ENCODE data around the gene RPS14.

The RPS14 gene

GRCh38 chr5:150412319-150413175, 37.0 kb downstream of the RPS14 start, which contains the start of gene CD74:
Gene CD74, minus strand, starts transcription at chr5:150412910. Its CDS starts 161 bp downstream, at chr5:150412749.
- Histone ChIP-seq H3K36me3 (ENCODE audit: control insufficient read depth in 1 of 2, insufficient read depth in 2 of 2, low read length in 2 of 2) (no peaks in the 10 kb centered on the region), H3K4me2 (ENCODE audit: low read length) (peak within 1 kb of the TSS; percentile 57), H2BK5ac (ENCODE audit: low read depth, low read length, poor library complexity) (no peak within 1 kb of the TSS), H3K9me3 (ENCODE audit: insufficient read depth, low read depth, low read length) (no peaks in the 10 kb centered on the region), H4K8ac (ENCODE audit: low read depth, low read length) (no peak within 1 kb of the TSS), H3K4me1 (ENCODE audit: control insufficient read depth in 1 of 2, insufficient read depth in 2 of 2, low read length in 2 of 2) (peaks cover 7 to 11% of the 10 kb centered on the region in 2 experiments), H3K23ac (ENCODE audit: low read length) (no peak within 1 kb of the TSS), H3K79me2 (ENCODE audit: control insufficient read depth, insufficient read depth, low read length, poor library complexity) (no peaks in the 10 kb centered on the region), H2AK5ac (ENCODE audit: low read length) (peak within 1 kb of the TSS; percentile 2), H4K12ac (ENCODE audit: low read depth, low read length) (peak within 1 kb of the TSS; percentile 17), H3K27me3 (ENCODE audit: insufficient read depth, low read length) (no peaks in the 10 kb centered on the region), H2AFZ (ENCODE audit: insufficient read depth, low read length, poor library complexity) (peak within 1 kb of the TSS; percentile 23), H2BK12ac (ENCODE audit: low read length) (peak within 1 kb of the TSS; percentile 12), H3K14ac (ENCODE audit: low read length) (no peak within 1 kb of the TSS), H3K27ac (ENCODE audit: low read depth, low read length) (peak within 1 kb of the TSS; percentile 2), H3K4me3 (ENCODE audit: low read depth, low read length) (no peak within 1 kb of the TSS), H3K4ac (ENCODE audit: low read depth, low read length) (no peak within 1 kb of the TSS), H4K91ac (ENCODE audit: low read depth, low read length) (no peak within 1 kb of the TSS), H3K79me1 (ENCODE audit: low read length) (peaks cover 3% of the 10 kb centered on the region), H2BK120ac (ENCODE audit: insufficient read depth, low read length, poor library complexity) (peak within 1 kb of the TSS; percentile 30), H3K9ac (ENCODE audit: low read length) (no peak within 1 kb of the TSS), H3K18ac (ENCODE audit: low read length) (no peak within 1 kb of the TSS)
- peak; percentile 42 to 50 for DNase-seq
- no CpG with 5 or more reads among the region's 20 CpGs for WGBS (ENCODE audit: extremely low coverage, insufficient coverage, insufficient read length)

DNA sequence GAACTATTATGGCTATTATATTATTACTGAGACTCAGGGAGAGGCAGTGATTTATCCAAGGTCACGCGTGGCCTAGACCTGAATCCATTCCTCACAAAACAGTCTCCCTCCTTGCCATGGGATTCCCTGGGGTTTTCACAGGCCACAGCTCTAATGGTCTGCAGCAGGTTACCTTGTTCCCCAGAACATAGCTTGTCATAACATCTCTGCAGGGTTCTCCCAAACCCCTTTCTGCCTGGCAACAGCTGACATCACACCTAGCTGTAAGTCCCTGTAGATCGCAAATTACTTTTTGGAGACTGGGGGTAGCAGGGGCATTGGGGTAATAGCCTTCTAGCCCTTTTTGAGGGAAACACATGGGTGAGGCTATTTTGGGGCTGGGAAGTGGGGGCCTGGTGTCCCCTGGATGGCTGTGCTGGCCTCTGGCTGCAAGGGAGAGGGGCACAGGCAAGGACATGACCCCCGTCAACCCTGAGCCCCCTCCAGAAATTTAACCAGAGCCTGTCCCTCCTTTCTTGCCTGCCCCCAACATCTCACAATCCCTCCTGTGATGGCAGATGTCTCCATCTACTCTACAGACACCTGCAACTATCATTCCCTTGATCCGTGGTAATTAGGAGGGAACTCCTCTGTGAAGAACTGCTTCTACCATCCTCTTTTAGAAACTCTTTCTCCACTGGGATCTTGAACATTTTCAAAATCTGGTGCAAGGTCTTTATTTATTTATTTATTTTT, 38.1 kb downstream of the RPS14 start:
- no peaks in the 10 kb centered on the region for H3K9me3 ChIP-seq (ENCODE audit: insufficient read depth, low read depth, low read length)
- WGBS (ENCODE audit: extremely low coverage, insufficient coverage, insufficient read length) = no CpG with 5 or more reads among the region's 5 CpGs

GRCh38 chr5:150410524-150411244, 38.9 kb downstream of the RPS14 start:
- no peak overlapping the region for H3K4ac ChIP-seq (ENCODE audit: low read depth, low read length)
- H2BK12ac ChIP-seq (ENCODE audit: low read length) = no peak overlapping the region
- H3K36me3 ChIP-seq (ENCODE audit: control insufficient read depth in 1 of 2, insufficient read depth in 2 of 2, low read length in 2 of 2) = no peaks in the 10 kb centered on the region
- H3K27ac ChIP-seq (ENCODE audit: low read depth, low read length) = no peak overlapping the region
- H3K27me3 ChIP-seq (ENCODE audit: insufficient read depth, low read length) = no peaks in the 10 kb centered on the region
- H3K18ac ChIP-seq (ENCODE audit: low read length) = no peak overlapping the region
- H3K9ac ChIP-seq (ENCODE audit: low read length) = no peak overlapping the region
- no peak overlapping the region for H4K91ac ChIP-seq (ENCODE audit: low read depth, low read length)
- H3K79me1 ChIP-seq (ENCODE audit: low read length) = peaks cover 3% of the 10 kb centered on the region
- no peak overlapping the region for H3K23ac ChIP-seq (ENCODE audit: low read length)
- H3K4me1 ChIP-seq (ENCODE audit: control insufficient read depth in 1 of 2, insufficient read depth in 2 of 2, low read length in 2 of 2) = peaks cover 7 to 11% of the 10 kb centered on the region in 2 experiments
- no peak overlapping the region for H2BK5ac ChIP-seq (ENCODE audit: low read depth, low read length, poor library complexity)
- peak; percentile 51 to 67 for DNase-seq
- no peak overlapping the region for H4K12ac ChIP-seq (ENCODE audit: low read depth, low read length)
- no peak overlapping the region for H3K14ac ChIP-seq (ENCODE audit: low read length)
- no peaks in the 10 kb centered on the region for H3K9me3 ChIP-seq (ENCODE audit: insufficient read depth, low read depth, low read length)
- H2AFZ ChIP-seq (ENCODE audit: insufficient read depth, low read length, poor library complexity) = no peak overlapping the region
- no peaks in the 10 kb centered on the region for H3K79me2 ChIP-seq (ENCODE audit: control insufficient read depth, insufficient read depth, low read length, poor library complexity)
- H4K8ac ChIP-seq (ENCODE audit: low read depth, low read length) = no peak overlapping the region
- H2BK120ac ChIP-seq (ENCODE audit: insufficient read depth, low read length, poor library complexity) = no peak overlapping the region
- no peak overlapping the region for H2AK5ac ChIP-seq (ENCODE audit: low read length)
- no peak overlapping the region for H3K4me3 ChIP-seq (ENCODE audit: low read depth, low read length)
- H3K4me2 ChIP-seq (ENCODE audit: low read length) = no peak overlapping the region
- no CpG with 5 or more reads among the region's 4 CpGs for WGBS (ENCODE audit: extremely low coverage, insufficient coverage, insufficient read length)

More for the DNA sequence above, 38.1 kb downstream of the RPS14 start:
- H4K12ac ChIP-seq (ENCODE audit: low read depth, low read length) = no peak overlapping the region
- H2BK12ac ChIP-seq (ENCODE audit: low read length) = no peak overlapping the region
- H4K91ac ChIP-seq (ENCODE audit: low read depth, low read length) = no peak overlapping the region
- H3K27ac ChIP-seq (ENCODE audit: low read depth, low read length) = no peak overlapping the region
- H3K4ac ChIP-seq (ENCODE audit: low read depth, low read length) = no peak overlapping the region
- peaks cover 3% of the 10 kb centered on the region for H3K79me1 ChIP-seq (ENCODE audit: low read length)
- H3K4me1 ChIP-seq (ENCODE audit: control insufficient read depth in 1 of 2, insufficient read depth in 2 of 2, low read length in 2 of 2) = peaks cover 7 to 11% of the 10 kb centered on the region in 2 experiments
- H2BK120ac ChIP-seq (ENCODE audit: insufficient read depth, low read length, poor library complexity) = no peak overlapping the region
- no peak for DNase-seq
- no peak overlapping the region for H3K23ac ChIP-seq (ENCODE audit: low read length)
- H2AFZ ChIP-seq (ENCODE audit: insufficient read depth, low read length, poor library complexity) = no peak overlapping the region
- H2AK5ac ChIP-seq (ENCODE audit: low read length) = no peak overlapping the region
- H3K27me3 ChIP-seq (ENCODE audit: insufficient read depth, low read length) = no peaks in the 10 kb centered on the region
- no peak overlapping the region for H3K4me3 ChIP-seq (ENCODE audit: low read depth, low read length)
- H3K14ac ChIP-seq (ENCODE audit: low read length) = no peak overlapping the region
- no peak overlapping the region for H4K8ac ChIP-seq (ENCODE audit: low read depth, low read length)
- H3K79me2 ChIP-seq (ENCODE audit: control insufficient read depth, insufficient read depth, low read length, poor library complexity) = no peaks in the 10 kb centered on the region
- no peak overlapping the region for H2BK5ac ChIP-seq (ENCODE audit: low read depth, low read length, poor library complexity)
- no peak overlapping the region for H3K4me2 ChIP-seq (ENCODE audit: low read length)
- H3K9ac ChIP-seq (ENCODE audit: low read length) = no peak overlapping the region
- H3K36me3 ChIP-seq (ENCODE audit: control insufficient read depth in 1 of 2, insufficient read depth in 2 of 2, low read length in 2 of 2) = no peaks in the 10 kb centered on the region
- H3K18ac ChIP-seq (ENCODE audit: low read length) = no peak overlapping the region

Data from trophoblast cell (in vitro differentiated cells and primary cell).